HG03457 (cell line): ENCODE data around the gene COPA.
"Not testable (repeated sequence)": the region's sequence is repeated elsewhere in the genome, so short reads cannot be mapped to it uniquely, and the experiment has no call there.

ENCODE experiments used
- ATAC-seq: cut with Tn5 transposase; IDR thresholded peaks from one replicate; pipeline ENCODE4 v1.9.1; 2021; ENCODE audit warnings: moderate number of reproducible peaks; ENCODE audit not compliant: unreplicated experiment

Gene COPA

DNA sequence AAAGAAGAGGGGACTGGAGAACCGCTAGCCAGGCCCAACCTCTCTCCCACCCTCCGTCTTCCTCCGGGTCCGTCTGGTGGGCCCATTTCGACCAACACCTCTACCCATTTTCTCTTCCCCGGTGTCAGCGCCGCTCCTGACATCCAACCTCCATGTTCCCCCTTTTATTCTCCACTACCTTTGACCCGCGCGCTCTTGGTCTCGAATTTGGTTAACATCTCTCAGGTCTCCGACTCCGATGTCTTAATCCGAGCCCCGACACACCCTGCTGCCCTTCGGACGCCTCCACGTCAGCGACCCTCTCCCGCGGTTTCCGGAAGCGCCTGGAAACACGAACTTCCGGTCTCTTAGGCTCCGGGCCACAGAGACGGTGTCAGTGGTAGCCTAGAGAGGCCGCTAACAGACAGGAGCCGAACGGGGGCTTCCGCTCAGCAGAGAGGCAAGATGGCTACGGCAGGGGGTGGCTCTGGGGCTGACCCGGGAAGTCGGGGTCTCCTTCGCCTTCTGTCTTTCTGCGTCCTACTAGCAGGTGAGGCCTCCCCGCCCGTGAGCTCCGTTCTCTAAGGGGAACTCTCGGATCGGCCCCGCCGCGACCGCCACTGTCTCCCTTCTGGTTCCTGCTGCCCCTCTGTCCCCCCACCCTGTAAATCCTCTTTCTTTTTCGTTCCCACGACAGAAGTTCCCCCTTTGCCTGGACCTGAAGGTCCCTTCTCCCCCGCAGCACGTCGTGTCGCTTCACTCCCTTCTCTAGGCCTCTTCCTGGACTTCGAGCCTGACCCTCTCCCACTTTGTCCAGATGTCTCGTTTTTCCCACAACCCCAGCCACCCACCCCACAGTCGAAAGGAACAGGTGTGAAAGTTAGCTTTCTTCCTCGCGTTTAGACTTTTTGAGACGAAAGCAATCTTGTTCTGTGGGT is at the start of gene COPA, which contains the start of gene NCSTN:
Gene COPA (minus strand): TSS at position 298 of the 917 bp plus-strand sequence. CDS start 80 bp downstream, at position 218.
Gene NCSTN (plus strand): TSS at position 431 of the 917 bp plus-strand sequence. CDS start 14 bp downstream, at position 445.
- ATAC-seq = peak; percentile 88

DNA sequence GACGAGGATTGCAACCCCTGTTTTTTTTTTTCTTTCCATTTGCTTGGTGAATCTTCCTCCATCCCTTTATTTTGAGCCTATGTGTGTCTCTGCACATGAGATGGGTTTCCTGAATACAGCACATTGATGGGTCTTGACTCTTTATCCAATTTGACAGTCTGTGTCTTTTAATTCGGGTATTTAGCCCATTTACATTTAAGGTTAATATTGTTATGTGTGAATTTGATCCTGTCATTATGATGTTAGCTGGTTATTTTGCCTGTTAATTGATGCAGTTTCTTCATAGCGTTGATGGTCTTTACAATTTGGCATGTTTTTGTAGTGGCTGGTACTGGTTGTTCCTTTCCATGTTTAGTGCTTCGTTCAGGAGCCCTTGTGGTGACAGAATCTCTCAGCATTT is 45.4 kb upstream of the COPA start:
- not testable (repeated sequence) for ATAC-seq

DNA sequence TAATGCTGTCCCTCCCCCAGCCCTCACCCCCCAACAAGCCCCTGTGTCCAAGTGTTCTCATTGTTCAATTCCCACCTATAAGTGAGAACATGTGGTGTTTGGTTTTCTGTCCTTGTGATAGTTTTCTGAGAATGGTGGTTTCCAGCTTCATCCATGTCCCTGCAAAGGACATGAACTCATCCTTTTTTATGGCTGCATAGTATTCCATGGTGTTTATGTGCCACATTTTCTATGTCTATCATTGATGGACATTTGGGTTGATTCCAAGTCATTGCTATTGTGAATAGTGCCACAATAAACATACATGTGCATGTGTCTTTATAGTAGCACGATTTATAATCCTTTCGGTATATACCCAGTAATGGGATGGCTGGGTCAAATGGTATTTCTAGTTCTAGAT is 41.8 kb upstream of the COPA start:
- ATAC-seq = not testable (repeated sequence)

DNA sequence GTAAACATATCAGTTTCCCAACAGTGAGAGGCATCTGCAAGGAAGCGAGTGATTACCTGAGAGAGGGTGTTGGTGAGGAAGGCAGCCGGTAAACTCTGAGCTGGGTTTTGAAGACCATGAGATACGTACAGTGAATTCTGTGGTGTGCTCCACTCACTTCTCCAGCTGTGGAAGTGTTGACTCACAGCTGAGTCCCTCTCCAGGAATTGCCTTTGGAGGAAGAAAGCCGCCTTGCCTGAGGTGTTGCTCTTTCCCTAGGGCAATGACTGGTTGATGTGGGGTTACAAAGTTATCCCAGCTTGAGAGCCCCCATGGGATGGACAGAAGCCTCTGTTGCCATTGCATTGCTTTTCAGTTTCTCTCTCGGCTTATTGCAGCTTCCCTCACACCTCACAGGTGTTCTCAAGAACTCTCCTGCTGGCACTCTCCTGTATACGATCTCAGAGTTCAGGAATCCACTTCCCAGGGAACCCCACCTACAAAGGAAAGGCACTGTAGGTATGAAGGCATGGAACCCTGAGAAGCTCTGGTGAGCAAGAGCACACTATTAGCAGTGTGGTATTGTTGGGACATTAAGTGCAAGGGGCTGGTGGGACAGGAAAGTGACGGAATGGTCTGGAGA is 34.6 kb upstream of the COPA start:
- ATAC-seq = no peak

DNA sequence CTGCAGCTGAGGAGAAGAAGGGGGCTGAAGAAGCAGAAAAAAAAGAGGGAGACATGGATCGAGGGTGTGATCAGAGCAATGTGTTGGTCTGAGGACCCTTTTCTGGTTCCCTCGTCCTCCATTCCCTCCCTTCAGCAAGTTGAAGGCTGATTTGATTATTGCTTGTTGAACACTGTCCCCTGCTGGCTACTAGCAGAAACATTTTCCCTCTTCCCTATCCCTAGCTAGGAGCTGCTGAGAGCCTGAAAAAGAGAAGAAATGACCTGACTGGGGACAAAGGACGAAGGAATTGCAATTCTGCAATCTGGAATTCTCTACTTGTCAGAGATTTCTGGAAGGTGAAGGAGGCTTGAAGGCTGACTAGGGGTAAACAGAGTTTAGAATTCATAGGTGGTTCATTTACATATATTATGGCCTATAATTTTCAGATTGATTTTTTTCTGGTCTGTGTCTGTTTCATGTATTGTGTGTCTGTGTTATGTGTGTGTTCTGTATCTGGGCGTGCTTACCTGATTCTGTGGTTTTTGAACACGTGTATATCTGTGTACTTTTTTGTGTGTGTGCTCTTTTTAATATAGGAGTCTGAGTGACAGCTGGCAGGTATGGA is 33.6 kb upstream of the COPA start:
- no peak for ATAC-seq

DNA sequence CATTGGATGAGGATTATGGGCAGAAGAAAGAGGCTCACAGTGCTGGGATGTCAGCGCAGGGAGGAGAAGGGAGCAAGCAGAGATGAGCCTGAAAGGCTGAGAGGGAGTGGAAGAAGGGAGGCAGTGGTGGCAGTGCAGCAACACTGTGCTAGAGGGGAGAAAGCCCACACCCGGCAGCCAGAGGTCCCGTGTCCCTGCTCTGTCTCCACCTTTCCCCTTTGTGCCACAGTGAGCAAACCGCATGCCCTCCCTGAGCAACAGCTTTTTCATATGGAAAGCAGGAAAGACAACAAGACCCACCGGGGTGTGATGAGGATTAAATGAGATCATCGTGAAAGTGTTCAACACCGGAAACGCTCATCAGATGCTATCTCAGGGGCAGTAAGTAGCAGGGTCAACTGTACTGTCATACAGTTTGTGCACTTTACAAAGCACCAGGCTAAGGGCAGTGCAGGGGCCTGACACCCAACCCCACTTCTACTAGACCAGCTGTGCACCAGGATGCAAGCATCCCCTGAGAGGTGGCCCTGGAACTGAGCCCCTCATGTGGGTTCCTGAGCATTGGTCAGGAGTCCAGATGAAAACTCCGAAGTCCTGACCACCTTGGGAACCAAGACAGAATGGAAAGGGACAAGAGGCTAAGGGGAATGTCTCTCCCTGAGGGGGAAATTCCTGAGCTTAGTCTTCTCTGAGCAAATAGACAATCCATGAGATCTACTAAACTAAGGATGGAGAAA is 32.9 kb upstream of the COPA start:
- no peak for ATAC-seq

DNA sequence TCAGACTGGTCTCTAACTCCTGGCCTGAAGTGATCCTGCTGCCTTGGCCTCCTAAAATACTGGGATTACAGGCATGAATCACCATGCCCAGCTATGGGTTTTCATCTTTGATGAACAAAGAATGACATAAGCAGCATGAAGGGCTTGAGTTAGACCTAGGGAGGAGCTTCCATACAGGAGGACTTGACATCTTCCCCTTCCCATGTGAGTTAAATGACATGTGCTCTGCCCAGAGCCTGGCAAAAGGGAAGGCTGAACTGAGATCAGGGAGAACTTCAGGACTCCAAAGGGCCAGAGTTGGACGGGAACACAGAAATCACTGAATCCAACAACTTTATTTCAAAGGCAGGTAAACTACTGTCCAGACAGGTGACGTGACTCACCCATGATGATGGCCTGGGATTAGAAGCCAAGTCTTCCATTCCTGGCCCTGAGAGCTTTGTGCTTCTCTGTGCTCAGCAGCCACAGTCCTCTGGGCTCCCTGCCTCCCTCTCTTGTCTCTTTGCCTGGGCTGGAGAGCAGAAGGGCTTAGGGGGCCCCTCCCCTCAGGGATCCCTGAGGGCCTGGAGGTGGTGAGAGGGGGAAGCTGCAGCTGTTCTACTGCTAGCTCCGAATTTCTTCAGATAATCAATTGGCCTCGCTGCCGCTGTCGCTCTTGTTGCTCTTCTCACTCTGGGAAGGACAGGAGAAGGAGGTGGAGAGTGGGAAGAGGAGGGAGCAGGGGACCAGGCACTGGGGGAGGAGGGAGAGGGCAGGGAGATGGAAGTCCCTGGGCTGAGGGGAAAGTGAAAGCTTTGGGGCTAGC is 31.5 kb upstream of the COPA start:
- ATAC-seq = no peak

DNA sequence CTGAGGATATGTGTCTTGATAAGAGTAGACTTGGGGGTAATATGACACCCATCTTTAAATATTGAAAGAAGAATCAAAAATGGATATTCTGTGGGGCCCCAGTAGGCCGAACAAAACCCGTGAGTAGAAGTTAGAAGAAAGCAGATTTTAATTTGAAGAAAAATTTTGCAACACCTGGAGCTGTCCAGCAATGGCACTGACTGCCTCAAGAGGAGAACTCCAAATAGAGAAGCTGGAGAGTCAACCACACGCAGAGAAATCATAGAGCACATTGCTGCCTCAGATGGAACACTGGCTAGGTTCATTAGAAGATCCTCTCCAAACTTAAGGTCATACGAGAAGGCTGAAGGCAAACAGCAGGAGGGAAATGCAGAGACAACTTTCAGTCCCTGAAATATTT is 30.6 kb upstream of the COPA start:
- no peak for ATAC-seq

DNA sequence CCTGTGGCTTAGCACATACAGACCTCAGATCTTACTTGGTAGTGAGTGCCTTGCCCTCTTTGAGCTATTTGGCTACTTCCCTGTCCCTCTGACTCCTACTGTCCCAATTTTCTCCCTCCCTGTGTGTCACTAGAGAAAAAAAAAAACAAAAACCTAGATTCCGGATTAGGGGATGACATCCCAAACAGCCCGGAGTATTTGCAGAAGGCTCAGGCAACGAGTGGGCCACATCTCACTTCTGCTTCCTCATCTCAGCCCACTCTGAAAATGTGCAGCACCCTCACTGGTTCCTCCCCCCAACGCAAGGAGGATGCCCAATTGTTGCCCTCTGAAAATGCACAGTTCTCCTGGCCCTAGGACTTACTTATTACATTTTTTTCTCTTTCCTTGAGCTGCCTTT is 28.7 kb upstream of the COPA start:
- ATAC-seq = no peak

DNA sequence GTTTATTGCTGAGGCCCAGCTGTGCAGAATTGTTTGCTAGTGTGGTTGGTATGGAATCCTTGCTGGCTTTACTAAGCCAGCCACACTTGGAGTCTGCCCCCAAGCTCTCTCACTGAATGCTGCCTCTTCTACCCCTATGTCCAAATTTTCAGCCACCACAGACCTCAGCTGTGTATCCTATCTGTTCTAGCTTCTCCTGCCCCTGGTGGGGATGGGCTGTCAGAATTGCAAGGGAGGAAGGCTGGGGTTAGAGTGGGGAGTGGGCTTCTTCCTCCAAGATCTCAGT is 28.2 kb upstream of the COPA start:
- no peak for ATAC-seq

DNA sequence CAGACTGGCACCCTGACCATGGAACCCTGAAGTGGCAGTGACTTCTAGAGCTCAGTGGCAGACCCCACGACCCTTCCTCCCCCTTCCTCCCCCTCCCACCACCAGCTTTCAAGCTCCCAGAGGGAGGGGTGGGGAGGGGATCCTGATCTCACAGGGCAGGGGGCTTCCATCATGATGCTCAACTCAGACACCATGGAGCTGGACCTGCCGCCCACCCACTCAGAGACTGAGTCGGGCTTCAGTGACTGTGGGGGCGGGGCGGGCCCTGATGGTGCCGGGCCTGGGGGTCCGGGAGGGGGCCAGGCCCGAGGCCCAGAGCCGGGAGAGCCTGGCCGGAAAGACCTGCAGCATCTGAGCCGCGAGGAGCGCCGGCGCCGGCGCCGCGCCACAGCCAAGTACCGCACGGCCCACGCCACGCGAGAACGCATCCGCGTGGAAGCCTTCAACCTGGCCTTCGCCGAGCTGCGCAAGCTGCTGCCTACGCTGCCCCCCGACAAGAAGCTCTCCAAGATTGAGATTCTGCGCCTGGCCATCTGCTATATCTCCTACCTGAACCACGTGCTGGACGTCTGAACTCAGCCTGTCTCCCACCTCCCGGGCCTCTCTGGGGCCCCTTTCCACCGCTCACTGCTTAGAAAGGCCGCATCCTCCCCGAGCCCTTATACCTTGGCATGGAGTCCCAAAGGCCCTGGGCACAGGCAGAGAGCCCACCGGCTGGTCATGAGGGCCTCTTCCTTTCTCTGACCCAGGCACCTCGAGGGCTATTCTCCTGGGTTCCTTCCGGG is 27.7 kb upstream of the COPA start:
- ATAC-seq = no peak

DNA sequence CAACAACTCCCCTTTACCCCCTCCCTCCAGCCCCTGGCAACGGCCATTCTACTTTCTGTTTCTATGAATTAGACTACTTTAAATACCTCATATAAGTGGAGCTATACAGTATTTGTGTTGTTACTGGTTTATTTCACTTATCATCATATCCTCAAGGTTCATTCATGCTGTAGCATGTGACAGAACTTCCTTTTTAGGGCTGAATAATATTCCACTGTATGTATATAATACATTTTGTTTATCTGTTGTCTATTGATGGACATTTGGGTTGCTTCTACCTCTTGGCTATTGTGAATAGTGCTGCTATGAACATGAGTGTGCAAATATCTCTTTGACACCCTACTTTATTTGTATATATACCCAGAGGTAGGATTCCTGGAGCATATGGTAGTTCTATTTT is 26.0 kb upstream of the COPA start:
- no peak for ATAC-seq

DNA sequence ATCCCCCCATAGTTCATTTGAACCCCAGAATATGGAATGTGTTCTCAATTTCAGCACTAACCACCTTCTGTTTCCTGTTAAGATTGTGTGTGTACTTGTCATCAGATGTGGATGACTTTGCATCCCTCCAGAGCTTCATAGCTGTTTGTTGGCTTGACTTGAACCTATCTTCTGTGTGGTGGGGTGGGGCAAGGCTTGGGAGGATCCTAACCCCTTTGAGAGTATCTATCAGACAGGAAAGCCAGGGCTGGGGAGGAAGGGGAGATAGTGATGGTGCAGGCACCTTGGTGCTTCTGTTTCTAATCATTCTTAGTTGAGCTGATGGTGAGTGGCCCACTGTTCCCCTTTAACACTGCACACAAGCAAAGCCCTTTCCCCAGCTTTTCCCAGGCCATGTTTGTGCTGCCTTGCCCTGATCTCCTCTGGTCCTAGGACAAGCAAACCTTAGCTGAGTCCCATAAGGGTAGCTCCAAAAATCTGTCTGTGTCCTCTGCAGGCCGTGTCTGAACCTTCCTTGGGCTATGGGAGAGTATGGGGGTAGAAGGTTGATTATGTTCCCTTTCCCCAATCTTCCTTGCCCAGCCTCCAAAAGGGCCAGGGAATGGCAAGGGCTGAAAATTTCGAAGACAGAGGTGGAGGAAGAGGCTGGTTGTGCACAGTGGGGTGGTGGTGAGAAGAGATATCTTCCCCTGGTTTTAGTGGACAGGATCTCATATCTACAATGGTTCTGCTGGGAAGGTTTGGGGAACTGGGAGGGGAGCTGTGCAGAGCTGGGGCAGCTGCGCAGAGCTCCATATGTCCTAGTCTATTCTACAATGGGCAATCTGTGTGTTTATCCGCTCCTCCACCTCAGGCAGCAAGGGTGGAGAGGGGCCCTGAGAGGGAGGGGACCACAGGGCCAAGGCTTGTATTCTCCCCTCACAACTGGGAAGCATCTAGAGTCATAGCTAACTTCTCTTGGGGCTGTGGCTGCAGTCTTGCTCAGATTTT is 25.2 kb upstream of the COPA start:
- ATAC-seq = no peak

DNA sequence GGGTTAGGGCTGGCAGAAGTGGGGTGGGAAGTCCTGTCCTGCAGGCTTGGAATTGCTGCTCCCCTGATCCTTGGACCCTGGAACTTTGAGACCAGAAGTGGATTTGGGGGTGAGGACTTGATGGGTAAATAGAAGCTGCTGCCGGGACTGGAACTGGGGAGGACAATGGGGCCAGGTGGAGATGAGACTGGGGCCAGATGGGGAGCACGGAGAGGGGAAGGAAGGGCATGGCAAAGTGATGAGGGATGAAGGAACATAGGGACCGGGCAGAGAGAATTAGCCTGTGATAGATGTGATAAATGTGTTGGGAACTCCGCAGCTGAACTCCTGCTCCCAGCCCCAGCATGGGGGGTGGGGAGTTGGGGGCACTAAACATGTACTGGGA is 24.5 kb upstream of the COPA start:
- no peak for ATAC-seq

DNA sequence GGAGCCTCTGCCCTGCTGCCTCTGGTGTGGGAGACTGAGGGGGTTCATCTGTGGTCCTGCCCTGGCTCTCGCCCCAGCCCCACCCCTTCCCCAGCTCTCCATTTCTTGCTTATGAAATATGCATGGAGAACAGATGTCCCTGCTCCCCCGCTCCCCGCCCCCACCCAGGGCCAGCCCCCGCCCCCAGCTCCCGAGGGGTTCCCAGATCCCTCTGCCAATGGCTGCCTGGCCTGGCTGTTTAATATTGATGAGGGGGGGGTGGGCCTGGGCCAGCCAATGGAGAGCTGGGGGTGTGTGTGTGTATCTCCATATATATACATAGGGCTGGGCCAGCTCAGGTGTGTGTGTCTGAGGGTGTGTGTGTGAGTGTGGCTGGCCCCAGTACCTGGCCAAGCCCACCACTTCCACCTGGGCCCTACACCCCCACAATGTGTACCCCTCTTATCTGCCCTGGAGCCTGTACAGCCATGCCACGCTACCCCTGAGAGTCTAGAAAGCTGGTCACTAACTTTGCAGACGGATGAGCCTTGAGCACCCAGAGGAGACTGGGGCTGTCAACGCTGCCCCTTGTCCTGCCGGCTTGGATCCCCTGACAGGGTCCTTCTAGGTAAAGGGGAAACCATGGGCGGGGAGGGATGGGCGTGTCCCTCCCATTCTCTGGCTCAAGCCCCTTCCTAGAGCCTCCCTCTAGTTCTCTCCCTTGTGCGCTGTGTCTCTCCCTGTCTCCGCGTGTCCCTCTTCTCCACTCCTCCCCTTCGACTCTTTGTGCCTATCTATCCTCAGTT is 23.9 kb upstream of the COPA start, which contains the start of gene NHLH1:
Gene NHLH1 (plus strand): TSS at position 341 of the 785 bp plus-strand sequence. CDS start 3,661 bp downstream, outside the sequence.
- ATAC-seq = no peak

DNA sequence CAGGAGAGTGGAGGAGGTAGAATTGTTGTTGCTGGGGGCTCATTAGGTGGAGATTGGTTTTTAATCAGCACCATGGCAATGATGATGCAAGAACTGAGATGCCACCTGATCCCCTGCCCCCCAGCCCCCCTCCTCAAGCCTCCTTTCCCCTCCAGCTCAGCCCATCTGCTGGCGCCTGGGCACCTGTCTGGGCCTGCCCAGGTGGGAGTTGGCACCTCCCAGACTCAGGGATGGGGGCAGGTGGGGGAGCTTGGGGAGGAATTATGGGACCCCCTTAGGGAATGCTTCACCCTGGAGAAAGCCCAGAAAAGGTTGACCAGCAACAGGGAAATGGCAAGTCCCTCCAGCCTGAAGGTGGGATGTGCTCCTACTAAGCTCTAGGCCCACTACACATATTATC is 22.3 kb upstream of the COPA start:
- ATAC-seq = no peak

DNA sequence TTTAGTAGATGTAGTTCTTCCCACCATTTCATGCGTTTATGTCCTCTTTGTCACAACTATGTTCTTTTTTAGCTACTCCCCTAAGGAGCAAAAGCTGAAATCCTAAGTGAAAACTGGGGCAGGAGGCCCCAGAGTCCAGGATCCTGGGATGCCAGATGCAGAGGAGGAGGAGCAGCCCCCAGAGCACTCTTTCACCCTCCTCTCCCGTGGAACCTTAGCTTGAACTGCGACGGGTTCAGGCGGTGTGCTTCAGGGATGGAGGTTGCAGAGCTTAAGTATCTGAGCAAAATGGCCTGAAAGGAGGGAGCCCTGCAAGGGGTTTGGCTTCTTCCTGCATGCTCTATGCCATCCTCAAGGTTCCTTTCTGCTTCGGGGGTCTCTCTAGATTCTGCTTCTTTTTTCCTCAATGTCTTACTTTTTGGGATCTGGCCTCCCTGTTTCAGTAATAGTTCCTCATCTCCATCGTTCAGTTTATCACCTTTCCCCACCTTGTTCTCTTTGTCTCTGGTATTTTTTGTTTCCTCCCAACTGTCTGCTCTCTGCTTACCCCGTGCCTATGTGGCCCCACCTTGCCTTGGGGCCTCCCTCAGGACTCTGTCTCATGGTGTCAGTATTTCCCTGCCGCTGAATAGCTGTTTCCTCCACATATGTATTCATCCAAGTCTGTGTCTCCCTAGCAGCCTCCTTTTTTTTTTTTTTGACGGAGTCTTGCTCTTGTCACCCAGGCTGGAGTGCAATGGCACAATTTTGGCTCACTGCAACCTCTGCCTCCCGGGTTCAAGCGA is 21.1 kb upstream of the COPA start:
- no peak for ATAC-seq
